HepG2 (cell line): ENCODE data around the gene CER1. TPM values are rescaled to one million over a fixed set of nuclear protein-coding genes. Genes with fewer than 3 reads are reported as not detected.

Experiments used
- ATAC-seq: fragments of 200-7000 bp; cut with Tn5 transposase; 3 replicates; pipeline ENCODE4 v1.9.1; 2020; ENCODE audit warnings: mild to moderate bottlenecking, moderate library complexity
- BruUV-seq: library from RNA; stranded (reverse); fragments of 400-500 nt; replicated peaks from 2 replicates; lab custom pipeline; 2021; lab: Mats Ljungman, UMichigan
- CTCF ChIA-PET: fragments of 300-600 bp; formaldehyde crosslinking; extraction: SDS; loops from one replicate; lab custom pipeline; 2021; ENCODE audit warnings: low total read pairs, inconsistent platforms, low intra/inter-chr PET ratio; lab: Yijun Ruan, JAX
- POLR2A ChIA-PET: fragments of 350-600 bp; sonication (Branson Sonifier 250); formaldehyde crosslinking; loops from one replicate; lab custom pipeline; 2020; ENCODE audit warnings: antibody characterized with exemption, inconsistent platforms; lab: Yijun Ruan, JAX
- DNase-seq: peaks from one replicate; pipeline ENCODE4 v3.0.0-alpha.2; 2015; ENCODE audit warnings: low spot score
- FAIRE-seq: peaks from 3 replicates; lab custom pipeline; 2011; peaks lifted over from hg19 to GRCh38; lab: Jason Lieb, UNC
- H2AFZ ChIP-seq: one replicate; pipeline ENCODE4 v1.6.1; 2011; ENCODE audit warnings: low read length, inconsistent platforms
- H3K27ac ChIP-seq: fragments of 300-600 bp; 3 replicates; pipeline ENCODE4 v1.8.0; 2011; ENCODE audit warnings: mixed run types, mild to moderate bottlenecking, mixed read lengths, low read length, inconsistent platforms; ENCODE audit not compliant: insufficient read depth; ENCODE audit errors: extremely low read length
- H3K27me3 ChIP-seq, 2 experiments: fragments of 200-600 bp in 1 of 2; 2 replicates in 1 of 2; 3 replicates in 1 of 2; pipeline versions ENCODE4 v1.6.0 to v1.8.0; 2011; ENCODE audit warnings: low read length in 2 of 2, mild to moderate bottlenecking in 2 of 2, moderate library complexity in 2 of 2, inconsistent platforms in 1 of 2; ENCODE audit not compliant: insufficient read depth in 2 of 2, control insufficient read depth in 1 of 2
- H3K36me3 ChIP-seq, 2 experiments: fragments of 200-600 bp in 1 of 2; replicated peaks in 1 of 2; 2 replicates in 1 of 2; 3 replicates in 1 of 2; pipeline versions ENCODE4 v1.5.1 to v1.8.0; 2011; ENCODE audit warnings: low read length in 2 of 2, inconsistent platforms in 1 of 2; ENCODE audit not compliant: insufficient read depth in 2 of 2, control insufficient read depth in 1 of 2
- H3K4me1 ChIP-seq: 2 replicates; pipeline ENCODE4 v1.5.1; 2012; ENCODE audit warnings: low read length, inconsistent platforms; ENCODE audit not compliant: insufficient read depth
- H3K4me2 ChIP-seq: 2 replicates; pipeline ENCODE4 v1.6.0; 2011; ENCODE audit warnings: low read depth, low read length, inconsistent platforms
- H3K4me3 ChIP-seq, 3 experiments: fragments of 200-600 bp in 1 of 3; sonication (generic), shearing (Covaris generic) in 1 of 3; replicated peaks in 1 of 3; 2 replicates each; pipeline ENCODE4 v1.5.1; 2011 to 2016; ENCODE audit warnings: low read length in 3 of 3, inconsistent platforms in 2 of 3, low read depth in 2 of 3, mild to moderate bottlenecking in 2 of 3, control low read depth in 1 of 3, mixed read lengths in 1 of 3; ENCODE audit not compliant: insufficient read depth in 1 of 3
- H3K79me2 ChIP-seq: one replicate; pipeline ENCODE4 v1.6.1; 2011; ENCODE audit warnings: low read length, inconsistent platforms; ENCODE audit not compliant: insufficient read depth
- H3K9ac ChIP-seq: 2 replicates; pipeline ENCODE4 v1.6.0; 2011; ENCODE audit warnings: mild to moderate bottlenecking, low read depth, low read length, inconsistent platforms; ENCODE audit not compliant: insufficient read depth
- H3K9me3 ChIP-seq: 2 replicates; pipeline ENCODE4 v1.5.1; 2012; ENCODE audit warnings: mild to moderate bottlenecking, low read length
- H4K20me1 ChIP-seq: 2 replicates; pipeline ENCODE4 v1.6.0; 2011; ENCODE audit warnings: inconsistent platforms, mild to moderate bottlenecking, low read length, moderate library complexity; ENCODE audit not compliant: insufficient read depth
- CHD4 ChIP-seq: fragments of 200-600 bp; sonication (generic); IDR thresholded peaks from 2 replicates; pipeline ENCODE4 v1.7.0; 2017; ENCODE audit warnings: mild to moderate bottlenecking, low read length, borderline replicate concordance
- MED13 ChIP-seq: sonication (generic); formaldehyde crosslinking; IDR thresholded peaks from 2 replicates; pipeline ENCODE4 v1.5.0; 2020; ENCODE audit warnings: missing genetic modification reagents
- SMAD3 ChIP-seq: sonication (generic); formaldehyde crosslinking; IDR thresholded peaks from 2 replicates; pipeline ENCODE4 v1.4.0; 2020; ENCODE audit warnings: missing genetic modification reagents
- TGIF2 ChIP-seq: IDR thresholded peaks from 2 replicates; pipeline ENCODE4 v1.6.1; 2016; ENCODE audit warnings: control low read depth, missing compliant biosample characterization
- ZNF530 ChIP-seq: sonication (generic); formaldehyde crosslinking; IDR thresholded peaks from 2 replicates; pipeline ENCODE4 v1.5.0; 2020; ENCODE audit warnings: low read depth, mild to moderate bottlenecking, missing genetic modification reagents
- ZNF776 ChIP-seq: sonication (generic); formaldehyde crosslinking; IDR thresholded peaks from 2 replicates; pipeline ENCODE4 v1.4.0; 2020; ENCODE audit warnings: mild to moderate bottlenecking, missing genetic modification reagents
- ZNF883 ChIP-seq: sonication (generic); formaldehyde crosslinking; IDR thresholded peaks from 2 replicates; pipeline ENCODE4 v1.5.1; 2020; ENCODE audit warnings: mild to moderate bottlenecking, missing genetic modification reagents; ENCODE audit errors: not compliant biosample characterization
- WGBS: methylation state at CpG from one replicate; pipeline ENCODE4 v1.1.6; 2017; ENCODE audit warnings: low lambda C conversion rate; 5-methylcytosine and 5-hydroxymethylcytosine counted together
- in situ Hi-C: cut with HindIII; loops from 2 replicates; pipeline ENCODE4 v1.10.0; 2017; ENCODE audit warnings: low pct_unique_long_range_greater_than_20kb; ENCODE audit not compliant: extremely low pct_ligation_motif_present
- intact Hi-C: fragments of 100-400 bp; cut with micrococcal nuclease; formaldehyde crosslinking; loops from one replicate; pipeline ENCODE4 v1.10.0; 2022; ENCODE audit not compliant: unreplicated experiment
- polyA plus RNA-seq, 8 experiments: library from polyadenylated mRNA; depleted of rRNA in 3 of 8; stranded (reverse) in 7 of 8; unstranded in 1 of 8; fragments of >200 nt; fragmentation: Illumina TruSeq in 4 of 8; extraction: Trizol in 4 of 8; gene quantifications; 2 replicates each; pipeline versions ENCODE4 v1.2.1 to v1.2.3, GENCODE V29; 2011 to 2016; ENCODE audit warnings: low read depth in 4 of 8, missing spikeins in 1 of 8, mixed read lengths in 1 of 8; ENCODE audit not compliant: insufficient read depth in 1 of 8
- total RNA-seq, 5 experiments: library from RNA; depleted of rRNA; stranded (reverse); fragments of >200 nt; fragmentation: Illumina TruSeq; extraction: Trizol; gene quantifications; 2 replicates each; pipeline ENCODE4 v1.2.3, GENCODE V29; 2016; ENCODE audit warnings: low read depth in 1 of 5
- TF ChIP-seq, protein P1 (sequence below): sonication (generic); formaldehyde crosslinking; IDR thresholded peaks from 2 replicates; pipeline ENCODE4 v1.8.0; 2022; ENCODE audit warnings: mild to moderate bottlenecking, missing genetic modification reagents, moderate library complexity
- TF ChIP-seq, protein P2 (sequence below): sonication (generic); formaldehyde crosslinking; conservative IDR thresholded peaks from 2 replicates; pipeline ENCODE4 v1.4.0; 2020; ENCODE audit warnings: missing genetic modification reagents

Gene CER1
- total and polyA plus RNA-seq, 2 of the 13 experiments (the other 11 are each of a cell fraction or from before 2014, with no cell fraction given): 0.18 TPM; not detected in 1

DNA sequence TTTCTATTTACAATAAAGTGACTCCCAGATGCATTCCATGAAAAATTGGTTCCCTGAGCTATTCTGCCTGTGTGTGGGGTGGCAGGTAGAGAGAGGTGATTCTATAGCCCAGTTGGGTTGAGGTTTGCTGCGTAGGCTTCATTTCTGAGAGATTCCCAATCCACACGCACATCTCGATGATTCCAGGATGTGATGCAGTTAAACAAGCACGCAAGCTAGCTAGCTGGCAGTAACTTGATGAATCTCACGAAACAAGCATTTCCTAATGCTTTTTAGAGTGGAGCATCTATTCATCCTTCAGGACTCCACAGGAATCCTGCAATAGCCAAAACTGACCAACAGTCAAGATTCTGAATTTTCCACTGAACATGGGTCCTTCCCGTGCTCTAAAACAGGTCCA lies 43.8 kb upstream of the CER1 start:
- TF ChIP-seq ZNF530 (CRISPR knock-in tag) (no peak), MED13 (CRISPR knock-in tag) (no peak), ZNF776 (no peak), SMAD3 (CRISPR knock-in tag) (no peak), CHD4 (no peak), ZNF883 (CRISPR knock-in tag) (no peak), TGIF2 (no peak)
- TF ChIP-seq, protein P1, sequence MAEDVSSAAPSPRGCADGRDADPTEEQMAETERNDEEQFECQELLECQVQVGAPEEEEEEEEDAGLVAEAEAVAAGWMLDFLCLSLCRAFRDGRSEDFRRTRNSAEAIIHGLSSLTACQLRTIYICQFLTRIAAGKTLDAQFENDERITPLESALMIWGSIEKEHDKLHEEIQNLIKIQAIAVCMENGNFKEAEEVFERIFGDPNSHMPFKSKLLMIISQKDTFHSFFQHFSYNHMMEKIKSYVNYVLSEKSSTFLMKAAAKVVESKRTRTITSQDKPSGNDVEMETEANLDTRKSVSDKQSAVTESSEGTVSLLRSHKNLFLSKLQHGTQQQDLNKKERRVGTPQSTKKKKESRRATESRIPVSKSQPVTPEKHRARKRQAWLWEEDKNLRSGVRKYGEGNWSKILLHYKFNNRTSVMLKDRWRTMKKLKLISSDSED (CRISPR knock-in tag): no peak
- TF ChIP-seq, protein P2, sequence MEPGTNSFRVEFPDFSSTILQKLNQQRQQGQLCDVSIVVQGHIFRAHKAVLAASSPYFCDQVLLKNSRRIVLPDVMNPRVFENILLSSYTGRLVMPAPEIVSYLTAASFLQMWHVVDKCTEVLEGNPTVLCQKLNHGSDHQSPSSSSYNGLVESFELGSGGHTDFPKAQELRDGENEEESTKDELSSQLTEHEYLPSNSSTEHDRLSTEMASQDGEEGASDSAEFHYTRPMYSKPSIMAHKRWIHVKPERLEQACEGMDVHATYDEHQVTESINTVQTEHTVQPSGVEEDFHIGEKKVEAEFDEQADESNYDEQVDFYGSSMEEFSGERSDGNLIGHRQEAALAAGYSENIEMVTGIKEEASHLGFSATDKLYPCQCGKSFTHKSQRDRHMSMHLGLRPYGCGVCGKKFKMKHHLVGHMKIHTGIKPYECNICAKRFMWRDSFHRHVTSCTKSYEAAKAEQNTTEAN (CRISPR knock-in tag): no peak
- TF ChIP-seq, all 625 proteins: peak for 0
- ATAC-seq (no peak), FAIRE-seq (no peak), DNase-seq (no peak)
- POLR2A ChIA-PET: no interaction called here
- peaks cover 9% of the 10 kb centered on the region for H3K4me1 ChIP-seq
- H3K27me3 ChIP-seq: no peaks in the 10 kb centered on the region
- CTCF ChIA-PET: no interaction called here
- no peak overlapping the region for H3K4me2 ChIP-seq
- H3K4me3 ChIP-seq: no peak overlapping the region
- no TSS peak for BruUV-seq
- H3K36me3 ChIP-seq: peaks cover 2 to 39% of the 10 kb centered on the region in 2 experiments; a peak in 4 of 5 replicates
- no peaks in the 10 kb centered on the region for H3K79me2 ChIP-seq
- no peaks in the 10 kb centered on the region for H3K9me3 ChIP-seq
- no peaks in the 10 kb centered on the region for H4K20me1 ChIP-seq
- intact Hi-C loops: no loop called here
- no peak overlapping the region for H3K27ac ChIP-seq
- WGBS: 89% methylated on average over 6 of the region's 6 CpGs
- no peak overlapping the region for H2AFZ ChIP-seq
- in situ Hi-C loops: loop anchor here (10.0 kb wide), 1 partner anchor 301 kb away; no protein-coding TSS in a partner anchor
- no peak overlapping the region for H3K9ac ChIP-seq
